ENCODE measurements around the gene HYDIN.

Gene HYDIN

DNA sequence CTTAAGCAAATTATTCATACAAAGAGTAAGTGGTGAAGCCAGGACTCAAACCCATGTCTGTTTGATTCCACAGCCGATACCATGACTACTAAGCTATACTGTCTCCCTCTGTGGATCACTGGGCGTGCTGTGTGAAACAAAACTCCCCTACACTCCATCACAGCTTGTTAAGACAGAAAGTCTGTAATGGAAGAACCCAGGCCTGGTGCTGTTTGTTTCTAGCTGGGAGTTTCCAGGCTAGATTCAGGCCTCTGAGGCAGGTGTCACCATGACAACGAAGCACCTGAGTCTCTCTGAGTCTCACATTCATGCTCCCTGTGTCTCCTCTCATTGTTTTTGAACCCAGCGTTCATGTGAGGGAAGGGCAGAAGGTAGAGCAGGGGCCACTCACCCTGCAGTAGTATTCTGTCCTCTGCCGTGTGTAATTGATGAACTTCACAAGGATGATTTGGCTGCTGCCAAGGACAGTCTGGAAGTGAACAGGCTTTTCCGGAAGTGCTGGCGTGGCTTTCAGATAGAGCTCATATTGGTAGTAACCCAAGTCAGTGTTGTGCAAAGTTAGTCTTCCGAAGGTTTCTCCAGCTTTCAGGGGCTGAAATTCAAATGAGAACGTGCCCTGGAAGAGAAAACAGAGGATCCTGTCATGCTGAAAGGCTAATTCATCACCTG lies 421.0 kb downstream of the HYDIN start:
- DNase-seq = no peak

DNA sequence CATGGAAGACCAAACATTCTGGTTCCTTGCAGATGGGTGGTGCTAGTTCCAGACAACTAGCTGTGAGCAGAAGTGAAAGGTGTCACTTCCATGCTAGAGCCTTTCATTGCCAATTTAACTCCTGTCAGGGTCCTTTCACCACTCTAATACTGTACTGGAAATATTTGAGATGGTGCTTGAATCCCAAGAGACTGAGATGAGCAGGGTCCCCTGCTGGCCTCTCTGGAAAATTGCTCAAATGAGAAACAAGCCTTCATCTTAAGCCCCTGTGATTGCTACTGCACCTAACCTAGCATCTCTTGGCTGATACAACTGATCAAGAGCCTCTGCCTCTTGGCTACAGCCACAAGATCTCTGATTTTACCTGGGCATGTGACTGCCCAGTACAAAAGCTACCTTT lies 422.2 kb downstream of the HYDIN start:
- no peak for DNase-seq

DNA sequence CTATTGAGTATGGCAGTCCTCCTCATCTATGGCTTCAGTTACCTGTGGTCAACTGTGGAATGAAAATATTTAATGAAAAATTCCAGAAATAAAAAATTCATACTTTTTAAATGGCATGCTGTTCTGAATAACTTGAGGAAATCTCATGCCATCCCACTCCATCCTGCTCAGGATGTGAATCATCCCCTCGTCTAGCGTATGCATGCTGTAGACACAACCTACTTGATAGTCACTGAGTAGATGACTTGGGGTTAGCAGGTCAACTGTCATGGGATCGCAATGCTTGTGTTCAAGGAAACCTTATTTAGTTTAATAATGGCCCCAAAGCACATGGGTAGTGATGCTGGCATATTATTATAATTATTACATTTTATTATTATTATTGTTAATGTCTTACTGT lies 424.7 kb downstream of the HYDIN start:
- DNase-seq = no peak

DNA sequence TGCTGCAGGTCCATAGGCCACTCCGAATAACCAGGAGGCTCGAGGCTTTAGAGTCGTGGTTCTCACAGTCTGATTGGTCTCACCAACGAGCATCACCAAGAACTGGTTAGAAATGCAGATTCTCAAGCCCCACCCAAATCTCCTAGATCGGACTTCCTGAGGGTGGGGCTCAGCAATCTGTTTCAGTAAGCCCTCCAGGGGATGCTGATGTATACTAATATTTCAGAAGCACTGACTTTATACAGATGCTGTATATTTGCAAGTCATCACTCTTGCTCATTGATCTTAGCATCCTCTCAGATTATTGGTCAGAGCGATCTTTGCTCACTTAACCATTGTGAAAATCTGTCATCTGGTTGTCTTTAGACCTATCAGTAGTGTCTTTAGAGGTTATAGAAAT lies 425.1 kb downstream of the HYDIN start:
- DNase-seq = no peak

DNA sequence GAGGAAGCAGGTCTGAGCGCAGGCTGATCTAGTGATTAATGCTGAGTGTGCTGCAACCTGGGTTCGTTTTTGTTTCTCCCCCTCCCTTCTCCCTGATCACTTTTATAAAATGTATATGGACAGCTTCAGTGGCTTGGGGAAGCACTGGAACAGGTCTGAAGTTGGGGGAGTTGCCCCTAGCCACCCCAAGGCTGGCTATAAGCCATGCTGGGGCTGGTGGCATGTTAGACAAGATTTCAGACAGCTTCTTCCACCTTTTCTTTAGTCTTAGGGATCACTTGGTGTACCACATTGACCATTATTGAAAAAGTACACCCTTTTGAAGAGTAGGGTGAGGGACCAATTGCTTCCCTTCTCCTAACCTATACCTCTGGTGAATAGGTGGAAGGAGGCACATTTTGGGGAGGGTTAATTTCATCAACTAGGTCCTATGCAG lies 425.8 kb downstream of the HYDIN start:
- DNase-seq = no peak

DNA sequence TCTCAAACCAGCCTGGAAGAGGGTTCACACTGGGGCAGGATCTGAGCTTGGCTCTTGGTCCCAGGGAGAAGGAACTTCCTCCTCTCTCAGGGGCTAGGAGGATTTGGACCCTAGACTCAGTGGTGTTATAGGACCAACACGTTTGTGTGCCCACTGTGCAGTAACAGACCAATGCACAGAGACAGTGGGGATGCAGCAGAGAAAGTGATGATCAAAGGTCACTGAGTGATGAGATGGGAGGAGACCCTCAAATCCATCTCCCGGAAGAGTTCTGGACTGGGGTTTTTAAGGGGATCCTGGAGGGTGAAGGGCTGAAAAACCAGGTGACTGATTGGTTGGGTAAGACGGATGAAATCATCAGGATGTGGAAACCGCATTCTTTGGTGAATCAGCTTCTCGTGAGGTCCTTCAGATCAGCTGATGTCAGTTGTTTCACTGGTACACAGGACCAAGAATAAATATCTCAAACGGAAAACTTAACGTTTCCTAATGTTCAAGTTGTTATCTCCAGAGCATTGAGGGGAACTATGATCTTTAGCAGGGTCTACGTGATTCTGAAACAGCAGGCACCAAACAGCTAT lies 426.3 kb downstream of the HYDIN start:
- no peak for DNase-seq

DNA sequence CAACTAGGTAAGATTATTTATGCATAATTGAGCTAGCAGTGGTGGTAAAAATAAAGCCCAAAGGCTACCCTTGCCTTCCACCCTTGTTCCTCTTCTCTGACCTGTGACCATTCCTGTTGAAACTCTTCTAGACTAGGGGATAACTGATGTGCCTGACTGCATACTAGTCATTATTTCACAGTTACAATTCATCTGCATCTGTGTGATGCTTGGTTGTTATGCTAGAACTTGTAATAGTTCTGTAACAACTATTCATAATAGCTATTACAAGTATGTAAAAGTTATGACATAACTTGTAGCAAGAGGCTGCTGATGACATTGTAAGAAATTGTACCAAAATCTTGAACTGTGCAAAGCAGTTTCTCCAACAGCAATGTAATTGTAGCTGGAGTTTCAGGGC lies 427.2 kb downstream of the HYDIN start:
- DNase-seq = no peak

DNA sequence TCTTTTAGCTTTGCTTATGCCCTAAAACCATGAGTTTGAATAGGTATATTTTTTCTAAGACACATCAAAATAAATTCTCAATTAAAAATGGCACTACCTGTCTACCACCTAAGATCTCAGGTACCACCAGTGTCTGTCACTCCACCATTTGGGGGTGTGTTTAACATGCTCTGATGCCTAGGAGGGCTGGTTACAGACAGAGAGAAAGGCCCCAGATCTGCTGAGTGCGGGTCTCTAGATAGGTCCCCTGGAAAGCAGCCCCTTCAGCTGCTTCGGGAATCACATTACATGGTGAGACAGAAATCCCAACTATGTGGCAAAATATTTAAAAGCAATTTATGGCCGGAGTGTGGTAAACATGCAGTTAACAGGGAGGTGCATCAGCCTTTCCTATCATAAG lies 428.9 kb downstream of the HYDIN start:
- DNase-seq = no peak

DNA sequence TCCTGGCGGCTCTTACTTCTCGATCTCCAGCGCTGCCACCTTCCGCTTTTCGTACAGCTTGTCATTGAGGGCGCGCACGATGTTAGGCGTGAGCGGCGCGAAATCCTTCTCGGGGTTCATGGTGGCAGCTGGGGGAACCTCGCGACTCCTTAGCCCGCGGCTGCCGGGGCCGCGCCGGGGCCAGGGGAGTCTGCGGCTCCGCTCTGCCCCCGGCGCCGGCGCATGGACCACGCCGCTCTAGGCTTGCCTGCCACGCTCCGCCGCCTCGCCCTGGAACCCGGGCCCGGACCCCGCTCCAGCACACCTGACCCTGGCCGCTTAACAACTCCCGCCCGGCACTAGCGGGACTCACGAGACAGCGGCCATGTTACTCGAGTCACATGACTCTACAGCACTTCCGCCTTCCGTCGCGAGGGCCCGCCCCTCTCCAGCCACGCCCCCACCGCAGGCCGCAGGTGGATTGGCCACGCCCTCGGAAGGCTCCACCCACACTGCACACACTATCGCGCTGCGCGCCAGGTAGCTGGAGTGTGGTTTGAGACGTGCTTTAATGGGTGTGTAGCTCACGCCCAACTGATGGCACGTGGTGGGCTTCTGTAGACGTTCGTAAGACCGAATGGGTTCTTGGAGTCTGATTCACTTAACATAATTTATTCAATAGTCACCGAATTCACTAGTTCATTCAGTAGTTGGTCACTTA lies 429.6 kb downstream of the HYDIN start, which contains the start of gene VAC14:
VAC14 (minus strand) TSS at position 378 of the 700 bp plus-strand sequence; CDS start at position 120, 258 bp downstream.
- DNase-seq = peak; percentile 80

DNA sequence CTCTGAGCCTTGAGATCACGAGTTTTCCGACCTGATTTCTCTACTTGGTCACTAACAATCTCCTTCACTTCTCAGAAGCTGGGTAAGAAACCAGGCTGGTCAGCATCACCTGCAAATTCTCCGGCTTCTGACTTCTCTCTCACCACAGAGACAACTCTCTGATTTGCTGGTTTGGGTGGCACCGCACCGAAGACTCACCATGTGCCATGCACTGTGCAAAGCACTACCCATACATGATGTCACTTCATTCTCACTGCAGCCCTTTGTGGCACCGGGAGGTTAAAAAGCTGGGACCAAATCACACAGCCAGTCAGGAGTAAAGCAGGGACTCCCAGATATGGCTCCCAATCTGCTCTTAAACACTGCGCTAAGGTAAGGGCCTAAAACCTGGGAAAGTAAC lies 430.2 kb downstream of the HYDIN start:
- DNase-seq = no peak

DNA sequence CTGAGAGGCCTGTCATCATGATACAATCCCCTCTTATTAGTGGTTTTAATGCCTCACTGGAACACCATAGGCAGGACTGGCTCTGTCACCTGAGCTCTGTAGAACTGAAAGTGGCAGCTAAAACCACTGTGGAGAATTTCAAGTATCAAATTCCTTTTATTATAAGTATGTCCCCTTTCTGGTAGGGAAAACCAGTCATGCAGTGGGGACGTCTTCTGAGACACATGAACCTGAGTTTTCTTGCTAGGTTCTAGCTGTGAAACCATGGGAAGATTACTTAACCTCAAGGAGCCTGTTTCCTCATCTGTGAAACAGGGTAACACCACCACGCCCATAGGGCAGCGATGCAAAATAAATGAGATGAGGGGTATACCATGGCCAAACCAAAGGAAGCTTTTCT lies 434.2 kb downstream of the HYDIN start:
- no peak for DNase-seq

DNA sequence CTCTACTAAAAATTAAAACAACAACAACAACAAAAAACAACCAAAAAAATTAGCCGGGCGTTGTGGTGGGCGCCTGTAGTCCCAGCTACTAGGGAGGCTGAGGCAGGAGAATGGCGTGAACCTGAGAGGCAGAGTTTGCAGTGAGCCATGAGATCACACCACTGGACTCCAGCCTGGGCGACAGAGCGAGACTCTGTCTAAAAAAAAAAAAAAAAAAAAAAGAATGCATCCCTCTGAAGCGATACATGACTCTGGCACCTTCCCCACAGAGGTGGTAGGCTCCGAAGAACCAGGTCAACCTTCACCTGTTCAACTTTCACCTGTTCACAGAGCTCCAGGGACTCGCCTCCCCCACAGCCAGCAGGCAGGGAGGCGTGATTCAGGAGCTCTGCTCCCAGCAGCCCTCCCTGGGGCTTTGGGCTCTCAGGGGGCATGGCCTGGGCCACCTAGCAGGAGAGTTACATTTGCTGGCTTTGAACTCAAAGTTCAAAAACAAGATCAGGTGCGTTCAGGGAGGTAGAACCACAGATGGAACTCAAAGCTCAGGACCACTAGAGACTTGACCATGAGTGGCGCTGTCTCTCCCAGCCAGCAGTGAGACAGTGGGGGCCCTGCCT lies 435.1 kb downstream of the HYDIN start:
- DNase-seq = no peak

DNA sequence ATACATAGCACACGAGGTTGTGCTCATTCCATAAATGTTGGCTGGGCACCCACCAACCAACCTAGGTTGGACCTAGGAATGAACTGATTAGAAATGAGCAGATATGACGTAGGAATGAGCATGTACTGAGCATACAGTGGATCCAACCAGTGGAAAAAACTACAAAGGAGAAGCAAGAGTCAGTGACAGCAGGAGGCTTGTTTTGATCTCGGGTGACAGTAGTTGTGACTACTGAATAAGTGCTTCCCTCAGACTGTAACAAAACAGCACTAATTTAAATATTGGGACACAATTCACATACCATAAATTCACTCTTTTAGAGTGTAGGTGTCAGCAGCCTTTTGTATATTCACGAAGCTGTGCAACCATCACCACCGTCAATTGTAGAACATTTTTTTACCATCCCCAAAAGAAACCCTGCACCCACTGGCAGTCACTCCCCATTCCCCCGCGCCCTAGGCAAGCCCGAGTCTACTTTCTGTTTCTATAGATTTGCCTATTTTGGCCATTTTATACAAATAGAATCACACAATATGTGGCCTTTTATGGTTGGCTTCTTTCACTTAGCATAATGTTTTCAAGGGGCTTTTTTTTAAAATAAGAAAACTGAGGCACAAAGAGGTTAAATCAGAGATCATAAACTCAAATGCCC lies 436.5 kb downstream of the HYDIN start:
- no peak for DNase-seq

DNA sequence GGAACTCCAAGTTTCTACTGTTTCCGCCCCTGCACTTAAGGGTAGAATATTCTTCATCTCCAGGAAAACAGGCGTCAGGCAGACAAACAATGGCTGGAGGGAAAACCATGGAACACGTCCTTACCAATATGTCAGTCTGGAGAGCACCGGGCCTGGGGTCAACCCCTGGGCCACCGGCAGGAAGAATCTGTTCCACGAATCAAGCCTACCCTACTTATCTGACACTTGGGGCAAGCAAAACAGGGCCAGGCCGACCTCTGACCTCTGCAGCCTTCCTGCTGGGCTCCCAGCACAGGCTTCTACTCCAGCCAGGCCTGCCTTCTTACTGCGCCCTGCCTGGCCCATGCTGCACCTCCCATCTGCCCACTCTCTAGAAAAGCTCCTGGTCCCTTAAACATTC lies 439.7 kb downstream of the HYDIN start:
- no peak for DNase-seq

DNA sequence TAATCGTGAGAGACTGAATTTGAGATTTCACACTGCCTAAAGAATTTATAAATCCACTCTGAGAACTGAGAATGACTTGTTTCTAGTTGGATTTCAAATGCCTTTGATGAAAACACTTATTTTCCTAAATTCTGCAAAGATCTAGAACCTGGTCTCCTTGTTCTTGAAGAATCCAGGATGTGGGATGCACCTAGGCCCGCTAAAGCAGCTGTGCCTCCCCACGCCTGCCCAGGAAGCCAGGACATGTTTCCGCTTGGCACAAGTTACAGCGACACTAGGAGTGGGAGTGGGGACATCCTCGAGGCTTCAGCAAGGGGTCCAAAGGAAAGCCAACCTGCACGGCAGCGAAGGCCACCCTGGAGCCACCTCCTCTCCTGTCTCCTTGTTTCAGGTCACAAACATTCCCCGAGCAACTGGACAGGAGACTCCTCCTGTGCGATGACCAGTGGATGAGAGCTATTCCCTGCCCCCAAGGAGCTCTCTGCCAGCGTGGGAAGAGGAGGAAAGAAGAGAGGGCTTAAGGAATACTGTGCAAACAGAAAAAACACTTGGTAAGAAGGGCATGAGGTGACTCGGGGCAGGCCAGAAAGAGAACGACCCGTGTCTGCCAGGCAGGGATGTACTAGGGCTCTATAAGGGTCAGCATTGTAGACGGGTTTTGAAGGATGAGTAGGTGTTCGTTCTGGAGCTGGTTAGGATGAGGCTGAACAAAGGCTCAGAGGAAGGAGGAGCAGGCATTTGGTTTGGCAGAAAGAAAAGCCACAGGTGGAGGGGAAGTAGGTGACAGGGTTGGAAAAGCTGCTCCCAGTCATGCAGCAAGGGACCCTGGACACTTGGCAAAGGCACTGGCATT lies 440.7 kb downstream of the HYDIN start:
- no peak for DNase-seq

DNA sequence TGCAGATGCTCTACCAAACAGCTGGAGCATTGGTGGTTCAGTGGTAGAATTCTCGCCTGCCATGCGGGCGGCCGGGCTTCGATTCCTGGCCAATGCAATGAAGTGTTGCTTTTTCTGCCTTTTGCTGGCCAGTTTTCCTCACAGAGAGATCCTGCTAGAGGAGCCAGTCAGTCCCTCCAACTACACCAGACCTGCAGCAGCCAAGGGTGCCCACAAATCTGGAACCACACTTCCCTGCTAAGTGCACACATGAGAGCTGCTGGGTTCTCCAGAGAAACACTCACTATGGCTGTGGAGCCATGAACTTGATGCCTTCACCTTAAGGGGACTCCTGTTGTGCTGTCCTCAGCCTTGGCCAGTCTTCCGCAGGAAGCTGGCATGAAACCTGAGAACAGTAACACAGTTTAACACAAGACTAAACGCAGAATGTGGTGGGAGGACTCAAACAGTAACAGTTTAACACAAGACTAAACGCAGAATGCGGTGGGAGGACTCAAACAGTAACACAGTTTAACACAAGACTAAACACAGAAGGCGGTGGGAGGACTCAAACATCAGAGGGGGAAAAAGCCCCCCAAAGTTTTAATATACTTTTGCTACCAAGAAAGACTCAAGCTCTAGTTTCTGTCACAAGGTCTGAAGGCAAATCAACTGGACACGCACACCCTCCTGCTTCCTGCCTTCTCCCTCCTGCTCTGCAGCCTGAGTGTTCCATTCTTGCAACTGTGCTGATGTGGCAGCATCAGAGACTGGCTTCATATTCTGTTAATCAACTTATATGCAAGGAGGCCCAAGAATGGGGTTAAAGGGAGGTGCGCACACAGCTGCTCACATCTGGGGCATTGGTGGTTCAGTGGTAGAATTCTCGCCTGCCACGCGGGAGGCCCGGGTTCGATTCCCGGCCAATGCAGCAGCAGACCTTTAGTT lies 441.6 kb downstream of the HYDIN start:
- DNase-seq = no peak

DNA sequence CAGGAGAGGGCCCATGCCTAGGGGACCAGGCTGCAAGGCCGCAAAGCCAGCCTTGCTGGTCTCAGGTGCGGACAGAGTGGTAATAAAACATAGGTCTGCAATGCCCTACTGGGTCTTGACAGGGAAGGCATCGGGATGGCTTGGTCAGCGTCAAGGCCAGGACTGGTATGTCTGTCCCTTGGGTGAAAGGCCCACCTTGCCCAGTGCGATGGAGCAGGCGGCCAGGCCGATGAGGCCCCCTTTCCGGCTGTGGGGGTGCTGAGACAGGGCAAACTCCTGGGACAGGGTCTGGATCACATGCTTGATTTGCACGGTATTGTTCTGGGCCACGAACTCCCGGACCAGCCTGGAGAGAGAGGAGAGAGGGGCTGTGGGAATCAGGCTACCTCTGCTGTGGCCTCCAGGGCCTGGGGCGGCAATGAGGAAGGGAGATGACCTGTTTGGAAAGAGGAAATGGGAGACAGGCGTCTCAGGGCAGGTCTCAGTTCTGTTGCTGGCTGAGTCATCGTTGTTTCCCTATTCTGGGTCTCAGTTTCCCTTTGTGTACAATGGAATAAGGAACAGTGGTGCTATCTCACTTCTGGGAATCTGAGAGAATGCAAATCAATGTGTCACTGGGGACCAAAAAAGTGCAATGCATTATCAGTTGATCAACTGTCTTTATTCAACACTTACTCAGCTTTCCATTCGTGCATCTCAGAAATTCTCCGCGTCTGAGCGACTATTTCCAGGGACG lies 444.3 kb downstream of the HYDIN start:
- DNase-seq = no peak

DNA sequence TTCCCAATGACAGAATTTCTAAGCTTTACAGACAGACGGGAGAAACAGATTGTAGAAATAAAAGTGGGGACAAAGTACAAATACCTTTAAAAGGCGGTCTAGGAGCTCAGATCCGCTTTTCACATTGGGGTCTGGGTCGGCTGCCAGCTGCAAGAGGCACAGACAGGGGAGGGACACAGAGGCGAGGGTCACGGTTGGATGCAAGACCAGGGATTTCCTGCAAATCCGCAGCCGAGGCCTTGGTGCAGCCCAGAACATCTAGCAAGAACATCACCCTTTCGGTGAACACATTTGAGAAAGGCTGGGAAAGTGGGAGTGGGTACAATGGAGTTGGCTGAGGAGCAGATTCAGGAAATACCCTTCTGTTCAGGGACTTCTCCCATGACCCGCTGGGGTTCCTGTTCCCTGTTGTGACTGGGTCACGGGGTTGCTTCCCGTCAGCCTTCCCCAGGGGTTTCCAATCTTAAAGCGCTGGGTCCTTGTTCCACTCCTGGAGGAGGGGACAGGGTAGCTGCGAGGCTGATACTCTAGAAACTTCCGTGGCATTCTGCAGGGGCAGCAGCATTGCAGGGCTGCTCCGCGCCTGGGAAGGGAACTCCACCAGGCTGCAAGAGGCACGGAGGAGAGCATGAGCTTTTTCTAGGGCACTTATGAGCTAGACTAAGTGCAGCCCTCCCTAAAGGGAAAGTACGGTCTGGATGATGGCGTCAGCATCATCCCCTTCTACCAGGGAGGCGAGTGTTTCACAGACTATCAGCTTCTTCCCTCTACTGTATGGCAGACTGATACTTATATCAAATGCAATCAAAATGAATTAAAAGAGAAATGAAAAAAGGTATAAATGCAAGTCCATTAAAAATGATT lies 445.6 kb downstream of the HYDIN start:
- DNase-seq = no peak

DNA sequence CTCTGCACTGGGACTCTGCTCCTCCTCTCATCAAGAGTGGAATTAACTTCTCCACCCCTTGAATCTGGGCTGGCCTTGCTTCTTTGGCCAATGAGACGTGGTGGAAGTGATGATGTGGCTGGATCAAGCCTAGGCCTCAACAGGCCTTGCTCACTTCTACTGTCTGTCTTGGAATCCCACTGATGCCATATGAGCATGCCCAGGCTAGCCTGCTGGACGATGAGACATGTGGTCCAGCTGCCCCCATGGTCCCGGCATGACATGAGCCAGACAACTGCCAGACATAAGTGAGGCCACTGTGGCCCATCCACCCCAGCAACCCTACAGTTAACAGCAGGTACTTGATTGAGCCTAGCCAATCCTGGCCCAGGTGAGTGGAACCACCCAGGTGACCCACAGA lies 448.3 kb downstream of the HYDIN start:
- no peak for DNase-seq

DNA sequence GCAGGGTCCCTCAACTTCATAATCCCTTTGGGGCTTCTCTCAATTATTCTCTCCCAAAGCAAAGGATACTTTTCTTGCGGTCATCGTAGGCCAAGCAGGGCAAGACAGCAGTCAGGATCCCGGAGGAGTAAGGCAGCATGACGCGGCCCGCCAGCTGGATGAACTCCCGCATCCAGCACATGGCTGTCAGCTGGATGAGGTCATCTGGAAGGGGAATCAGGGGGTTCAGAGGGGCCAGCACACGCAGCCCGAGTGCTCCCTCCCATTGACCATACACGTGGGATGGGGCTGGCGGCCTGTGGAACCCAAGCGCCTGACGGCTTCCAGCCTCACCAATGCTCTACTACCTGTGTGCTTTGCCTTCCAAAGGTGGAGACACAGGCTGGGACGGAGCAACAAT lies 448.7 kb downstream of the HYDIN start:
- DNase-seq = no peak

All from NCI-H1048 (cell line).